AG04450 (cell line): ENCODE results near the gene NR2C1. TPM values are rescaled to one million over a fixed set of nuclear protein-coding genes. Genes with fewer than 3 reads are reported as not detected.

Experiments used
- CTCF ChIA-PET: fragments of 300-600, 350-600 bp; formaldehyde crosslinking; extraction: SDS; loops from one replicate; lab custom pipeline; 2022; ENCODE audit warnings: antibody characterized with exemption, inconsistent platforms; lab: Charles Lee
- POLR2A ChIA-PET: fragments of 350-600 bp; formaldehyde crosslinking; extraction: SDS; loops from one replicate; lab custom pipeline; 2021; ENCODE audit warnings: antibody characterized with exemption, inconsistent platforms; lab: Yijun Ruan, JAX
- DNase-seq: peaks from one replicate; pipeline ENCODE4 v3.0.0-alpha.2; 2011; ENCODE audit warnings: low read depth, low spot score
- H3K27ac ChIP-seq: one replicate; pipeline ENCODE4 v1.5.1; 2012; ENCODE audit warnings: low read depth, low read length, control low read depth
- H3K27me3 ChIP-seq: one replicate; pipeline ENCODE4 v1.6.0; 2012; ENCODE audit warnings: low read length; ENCODE audit not compliant: control insufficient read depth, insufficient read depth
- H3K4me3 ChIP-seq: 2 replicates; pipeline ENCODE4 v1.5.1; 2011; ENCODE audit warnings: mild to moderate bottlenecking, low read depth, low read length, control low read depth
- H3K9me3 ChIP-seq: 2 replicates; pipeline ENCODE4 v1.5.1; 2012; ENCODE audit warnings: low read length; ENCODE audit not compliant: control insufficient read depth, insufficient read depth
- CTCF ChIP-seq: IDR thresholded peaks from 2 replicates; pipeline ENCODE4 v1.5.1; 2011; ENCODE audit warnings: low read depth, low read length, control low read depth, inconsistent platforms
- polyA plus RNA-seq: library from polyadenylated mRNA; depleted of rRNA; stranded (reverse); fragments of >200 nt; gene quantifications from 2 replicates; pipeline ENCODE4 v1.2.3, GENCODE V29; 2011; rRNA removed

Gene NR2C1
- polyA plus RNA-seq, 1 experiment, result 32.8 TPM

- TF ChIP-seq CTCF, result no peak
- DNase-seq, result no peak
- Histone ChIP-seq H3K27me3 (no peaks in the 10 kb centered on the region), H3K9me3 (no peaks in the 10 kb centered on the region), H3K4me3 (no peak overlapping the region), H3K27ac (peak overlapping the region; percentile 33)
- ChIA-PET POLR2A (interaction anchor here (1.7 kb wide), 1 partner anchor 11 kb away, joined by 18 read pairs; no protein-coding TSS in a partner anchor), CTCF (interaction anchor here (0.5 to 1.4 kb wide), 4 partner anchors 9 to 1230 kb away, joined by 3 to 7 read pairs (median 4); no protein-coding TSS in a partner anchor)
Observed at GRCh38 chr12:94972795-94973194, 100.6 kb downstream of the NR2C1 start.

GRCh38 chr12:94971923-94972322, 101.5 kb downstream of the NR2C1 start:
- H3K9me3 ChIP-seq, result no peaks in the 10 kb centered on the region
- no peak for DNase-seq
- TF ChIP-seq CTCF, result no peak
- ChIA-PET CTCF (interaction anchor here (1.1 to 1.4 kb wide), 2 partner anchors 38 to 426 kb away, joined by 3 to 4 read pairs; no protein-coding TSS in a partner anchor), POLR2A (interaction anchor here (1.7 kb wide), 1 partner anchor 11 kb away, joined by 18 read pairs; no protein-coding TSS in a partner anchor)
- H3K27ac ChIP-seq, result no peak overlapping the region
- H3K27me3 ChIP-seq, result no peaks in the 10 kb centered on the region
- no peak overlapping the region for H3K4me3 ChIP-seq

GRCh38 chr12:94970560-94970959, 102.9 kb downstream of the NR2C1 start:
- H3K9me3 ChIP-seq, result no peaks in the 10 kb centered on the region
- ChIA-PET POLR2A (no interaction called here), CTCF (no interaction called here)
- no peak overlapping the region for H3K4me3 ChIP-seq
- DNase-seq, result no peak
- no peak overlapping the region for H3K27ac ChIP-seq
- H3K27me3 ChIP-seq, result no peaks in the 10 kb centered on the region
- TF ChIP-seq CTCF, result no peak

Other genes with a start within 250 kb of the NR2C1 start
- gene NDUFA12, start 69.9 kb downstream of the NR2C1 start, polyA plus RNA-seq, result 179 and 188 TPM in 2 replicates
- 7.1 and 10.2 TPM in 2 replicates for gene FGD6, start 143.8 kb upstream of the NR2C1 start, polyA plus RNA-seq
- gene VEZT, start 144.2 kb upstream of the NR2C1 start, polyA plus RNA-seq, result 108 and 143 TPM in 2 replicates